WERI-Rb-1 (cell line): ENCODE results near the gene PRMT7.

Experiments used
- DNase-seq: peaks from one replicate; pipeline ENCODE4 v3.0.0-alpha.2; 2020
- H3K27ac ChIP-seq: fragments of 250-450 bp; sonication (Bioruptor Pico); 2 replicates; pipeline ENCODE4 v1.5.1; 2020; ENCODE audit warnings: mild to moderate bottlenecking, moderate library complexity
- H3K27me3 ChIP-seq: fragments of 250-450 bp; sonication (Bioruptor Pico); 2 replicates; pipeline ENCODE4 v1.5.1; 2021; ENCODE audit warnings: mild to moderate bottlenecking, low read depth, moderate library complexity; ENCODE audit not compliant: insufficient read depth, severe bottlenecking
- H3K36me3 ChIP-seq: fragments of 250-450 bp; sonication (Bioruptor Pico); 2 replicates; pipeline ENCODE4 v1.5.1; 2020; ENCODE audit warnings: mild to moderate bottlenecking, moderate library complexity
- H3K4me3 ChIP-seq: 2 replicates; pipeline ENCODE4 v1.5.1; 2011; ENCODE audit warnings: low read depth, mild to moderate bottlenecking, control low read depth, low read length
- H3K9me3 ChIP-seq: fragments of 250-450 bp; sonication (Bioruptor Pico); 2 replicates; pipeline ENCODE4 v1.5.1; 2021; ENCODE audit warnings: mild to moderate bottlenecking, moderate library complexity; ENCODE audit not compliant: severe bottlenecking
- CTCF ChIP-seq: IDR thresholded peaks from 2 replicates; pipeline ENCODE4 v1.5.1; 2011; ENCODE audit warnings: low read depth, mild to moderate bottlenecking, control low read depth, inconsistent platforms, low read length

PRMT7 gene

GRCh38 chr16:68372806-68373205, 62.0 kb downstream of the PRMT7 start:
- H3K9me3 ChIP-seq = no peaks in the 10 kb centered on the region
- no peaks in the 10 kb centered on the region for H3K27me3 ChIP-seq
- DNase-seq = no peak
- H3K27ac ChIP-seq = no peak overlapping the region
- no peak overlapping the region for H3K4me3 ChIP-seq
- H3K36me3 ChIP-seq = no peaks in the 10 kb centered on the region
- TF ChIP-seq CTCF = no peak

- Histone ChIP-seq H3K36me3 (no peaks in the 10 kb centered on the region), H3K27ac (no peak overlapping the region), H3K4me3 (no peak overlapping the region), H3K27me3 (no peaks in the 10 kb centered on the region), H3K9me3 (no peaks in the 10 kb centered on the region)
- no peak for TF ChIP-seq CTCF
- no peak for DNase-seq
Measured at GRCh38 chr16:68373528-68374245, 62.9 kb downstream of the PRMT7 start.

- TF ChIP-seq CTCF = 0 out of 2 replicates have a peak, but pooled peaks have one; percentile 8
- H3K36me3 ChIP-seq = no peaks in the 10 kb centered on the region
- DNase-seq = no peak
- H3K27me3 ChIP-seq = no peaks in the 10 kb centered on the region
- no peak overlapping the region for H3K27ac ChIP-seq
- no peak overlapping the region for H3K4me3 ChIP-seq
- no peaks in the 10 kb centered on the region for H3K9me3 ChIP-seq
Measured at GRCh38 chr16:68374246-68374805, 63.5 kb downstream of the PRMT7 start.

GRCh38 chr16:68374961-68375660, 64.3 kb downstream of the PRMT7 start:
- H3K9me3 ChIP-seq = no peaks in the 10 kb centered on the region
- no peaks in the 10 kb centered on the region for H3K36me3 ChIP-seq
- no peak overlapping the region for H3K4me3 ChIP-seq
- no peaks in the 10 kb centered on the region for H3K27me3 ChIP-seq
- DNase-seq = no peak
- TF ChIP-seq CTCF = no peak
- H3K27ac ChIP-seq = no peak overlapping the region

GRCh38 chr16:68375801-68376536, 65.2 kb downstream of the PRMT7 start:
- H3K27me3 ChIP-seq = no peaks in the 10 kb centered on the region
- no peak overlapping the region for H3K4me3 ChIP-seq
- no peak overlapping the region for H3K27ac ChIP-seq
- no peak for DNase-seq
- no peaks in the 10 kb centered on the region for H3K9me3 ChIP-seq
- H3K36me3 ChIP-seq = no peaks in the 10 kb centered on the region
- TF ChIP-seq CTCF = no peak
